Measurements from ENCODE around the gene KLHL6. TPM values are rescaled to one million over a fixed set of nuclear protein-coding genes. Genes with fewer than 3 reads are reported as not detected.
"Not testable (repeated sequence)": the region's sequence is repeated elsewhere in the genome, so short reads cannot be mapped to it uniquely, and the experiment has no call there.

Gene KLHL6
- polyA plus RNA-seq, 6 donors from 2014 or later = 5.0 to 22.1 (median 12.7) TPM

- Mint-ChIP-seq H3K9me3 (peaks cover 0 to 2% (median 0%) of the 10 kb centered on the region in 7 donors), H3K36me3 (peaks cover 0 to 9% of the 10 kb centered on the region in 2 donors), H3K27me3 (no peaks in the 10 kb centered on the region), H3K4me3 (peak overlapping the region in 3 of 8 donors; percentile 2 to 41 (median 30)), H3K4me1 (peaks cover 61 to 84% (median 70%) of the 10 kb centered on the region in 3 donors), H3K27ac (peak overlapping the region in 5 of 6 donors; percentile 22 to 95 (median 61))
- no peak for ATAC-seq (ENCODE audit: low read depth in 2 of 2)
- no peak for DNase-seq
Measured at GRCh38 chr3:183537295-183537730, 18.2 kb downstream of the KLHL6 start.

GRCh38 chr3:183536238-183536880 is 19.1 kb downstream of the KLHL6 start:
- DNase-seq (no peak), ATAC-seq (ENCODE audit: low read depth in 2 of 2) (peak; percentile 22 to 58)
- Mint-ChIP-seq H3K9me3 (peaks cover 0 to 2% (median 0%) of the 10 kb centered on the region in 7 donors), H3K4me1 (peaks cover 52 to 78% (median 66%) of the 10 kb centered on the region in 3 donors), H3K36me3 (peaks cover 0 to 17% of the 10 kb centered on the region in 2 donors), H3K4me3 (peak overlapping the region in 4 of 8 donors; percentile 22 to 54 (median 48)), H3K27me3 (no peaks in the 10 kb centered on the region), H3K27ac (peak overlapping the region in 3 of 6 donors; percentile 57 to 76 (median 68))

GRCh38 chr3:183534249-183534648 is 21.3 kb downstream of the KLHL6 start:
- H3K9me3 Mint-ChIP-seq = no peaks in the 10 kb centered on the region
- ATAC-seq (ENCODE audit: low read depth in 2 of 2) (no peak), DNase-seq (no peak)
- peaks cover 0 to 12% of the 10 kb centered on the region in 2 donors for H3K36me3 Mint-ChIP-seq
- peaks cover 50 to 73% (median 59%) of the 10 kb centered on the region in 3 donors for H3K4me1 Mint-ChIP-seq
- H3K4me3 Mint-ChIP-seq = no peak overlapping the region
- no peaks in the 10 kb centered on the region for H3K27me3 Mint-ChIP-seq
- peak overlapping the region in 2 of 6 donors; percentile 91 to 93 for H3K27ac Mint-ChIP-seq

GRCh38 chr3:183533412-183534132 is 21.9 kb downstream of the KLHL6 start:
- DNase-seq = no peak
- peak in 1 of 2 donors; percentile 43 for ATAC-seq (ENCODE audit: low read depth in 2 of 2)
- Mint-ChIP-seq H3K27me3 (no peaks in the 10 kb centered on the region), H3K27ac (peak overlapping the region in 5 of 6 donors; percentile 76 to 91 (median 81)), H3K36me3 (peaks cover 0 to 12% of the 10 kb centered on the region in 2 donors), H3K9me3 (peaks cover 0 to 5% (median 0%) of the 10 kb centered on the region in 7 donors), H3K4me3 (peak overlapping the region in 1 of 8 donors; percentile 14), H3K4me1 (peaks cover 50 to 73% (median 61%) of the 10 kb centered on the region in 3 donors)

GRCh38 chr3:183532620-183533411 is 22.7 kb downstream of the KLHL6 start:
- Mint-ChIP-seq H3K4me3 (no peak overlapping the region), H3K4me1 (peaks cover 50 to 73% (median 61%) of the 10 kb centered on the region in 3 donors)

GRCh38 chr3:183529717-183530116 is 25.8 kb downstream of the KLHL6 start:
- Mint-ChIP-seq H3K4me3 (peak overlapping the region in 1 of 8 donors; percentile 29), H3K27me3 (no peaks in the 10 kb centered on the region), H3K9me3 (peaks cover 0 to 5% (median 0%) of the 10 kb centered on the region in 7 donors), H3K4me1 (peaks cover 53 to 76% (median 60%) of the 10 kb centered on the region in 3 donors), H3K27ac (peak overlapping the region in 2 of 6 donors; percentile 18 to 54), H3K36me3 (peaks cover 9 to 19% of the 10 kb centered on the region in 2 donors)
- ATAC-seq (ENCODE audit: low read depth in 2 of 2) (no peak), DNase-seq (no peak)

More at GRCh38 chr3:183532620-183533411, 22.7 kb downstream of the KLHL6 start:
- peaks cover 0 to 5% (median 0%) of the 10 kb centered on the region in 7 donors for H3K9me3 Mint-ChIP-seq
- ATAC-seq (ENCODE audit: low read depth in 2 of 2) (no peak), DNase-seq (no peak)
- H3K27ac Mint-ChIP-seq = peak overlapping the region in 5 of 6 donors; percentile 31 to 91 (median 81)
- H3K27me3 Mint-ChIP-seq = no peaks in the 10 kb centered on the region
- H3K36me3 Mint-ChIP-seq = peaks cover 0 to 12% of the 10 kb centered on the region in 2 donors

GRCh38 chr3:183529185-183529584 is 26.3 kb downstream of the KLHL6 start:
- Mint-ChIP-seq H3K4me3 (no peak overlapping the region), H3K27ac (peak overlapping the region in 1 of 6 donors; percentile 89), H3K27me3 (no peaks in the 10 kb centered on the region), H3K36me3 (peaks cover 9 to 19% of the 10 kb centered on the region in 2 donors), H3K9me3 (peaks cover 0 to 5% (median 0%) of the 10 kb centered on the region in 7 donors), H3K4me1 (peaks cover 53 to 79% (median 60%) of the 10 kb centered on the region in 3 donors)
- ATAC-seq (ENCODE audit: low read depth in 2 of 2) (no peak), DNase-seq (no peak)

- peak overlapping the region in 4 of 6 donors; percentile 78 to 89 (median 83) for H3K27ac Mint-ChIP-seq
- H3K27me3 Mint-ChIP-seq; ATAC-seq (ENCODE audit: low read depth in 2 of 2); DNase-seq; H3K9me3 Mint-ChIP-seq: not testable (repeated sequence)
- peaks cover 9 to 19% of the 10 kb centered on the region in 2 donors for H3K36me3 Mint-ChIP-seq
- peaks cover 52 to 78% (median 60%) of the 10 kb centered on the region in 3 donors for H3K4me1 Mint-ChIP-seq
- H3K4me3 Mint-ChIP-seq = peak overlapping the region in 1 of 8 donors; percentile 64
Measured at GRCh38 chr3:183528758-183529157, 26.7 kb downstream of the KLHL6 start.

- H3K27me3 Mint-ChIP-seq = no peaks in the 10 kb centered on the region
- DNase-seq (peak; percentile 41), ATAC-seq (ENCODE audit: low read depth in 2 of 2) (peak; percentile 82 to 85)
- H3K9me3 Mint-ChIP-seq = peaks cover 0 to 5% (median 0%) of the 10 kb centered on the region in 7 donors
- H3K36me3 Mint-ChIP-seq = peaks cover 9 to 19% of the 10 kb centered on the region in 2 donors
- peak overlapping the region; percentile 42 to 93 (median 88) for H3K27ac Mint-ChIP-seq
- H3K4me3 Mint-ChIP-seq = peak overlapping the region; percentile 56 to 87 (median 68)
- H3K4me1 Mint-ChIP-seq = peaks cover 46 to 75% (median 54%) of the 10 kb centered on the region in 3 donors
Measured at GRCh38 chr3:183527428-183528379, 27.8 kb downstream of the KLHL6 start.

- H3K4me1 Mint-ChIP-seq = peaks cover 41 to 71% (median 54%) of the 10 kb centered on the region in 3 donors
- no peaks in the 10 kb centered on the region for H3K27me3 Mint-ChIP-seq
- H3K36me3 Mint-ChIP-seq = peaks cover 9 to 12% of the 10 kb centered on the region in 2 donors
- DNase-seq = no peak
- peak overlapping the region in 7 of 8 donors; percentile 56 to 87 (median 72) for H3K4me3 Mint-ChIP-seq
- ATAC-seq (ENCODE audit: low read depth in 2 of 2) = no peak
- peaks cover 0 to 5% (median 0%) of the 10 kb centered on the region in 7 donors for H3K9me3 Mint-ChIP-seq
- H3K27ac Mint-ChIP-seq = peak overlapping the region; percentile 41 to 93 (median 80)
Measured at GRCh38 chr3:183526838-183527427, 28.6 kb downstream of the KLHL6 start.

- H3K4me3 Mint-ChIP-seq = no peak overlapping the region
- no peak for DNase-seq
- H3K27me3 Mint-ChIP-seq = no peaks in the 10 kb centered on the region
- no peak for ATAC-seq (ENCODE audit: low read depth in 2 of 2)
- H3K27ac Mint-ChIP-seq = peak overlapping the region in 4 of 6 donors; percentile 41 to 95 (median 73)
- peaks cover 36 to 63% (median 38%) of the 10 kb centered on the region in 3 donors for H3K4me1 Mint-ChIP-seq
- H3K9me3 Mint-ChIP-seq = peaks cover 0 to 5% (median 0%) of the 10 kb centered on the region in 7 donors
- peaks cover 8 to 9% of the 10 kb centered on the region in 2 donors for H3K36me3 Mint-ChIP-seq
Measured at GRCh38 chr3:183524476-183524875, 31.0 kb downstream of the KLHL6 start.

All from naive B cell (primary cell).